ENCODE data around the gene ANGPT4.
A peak's percentile ranks its signal among the peaks of the same experiment; 100 is the strongest.

ANGPT4 gene

DNA sequence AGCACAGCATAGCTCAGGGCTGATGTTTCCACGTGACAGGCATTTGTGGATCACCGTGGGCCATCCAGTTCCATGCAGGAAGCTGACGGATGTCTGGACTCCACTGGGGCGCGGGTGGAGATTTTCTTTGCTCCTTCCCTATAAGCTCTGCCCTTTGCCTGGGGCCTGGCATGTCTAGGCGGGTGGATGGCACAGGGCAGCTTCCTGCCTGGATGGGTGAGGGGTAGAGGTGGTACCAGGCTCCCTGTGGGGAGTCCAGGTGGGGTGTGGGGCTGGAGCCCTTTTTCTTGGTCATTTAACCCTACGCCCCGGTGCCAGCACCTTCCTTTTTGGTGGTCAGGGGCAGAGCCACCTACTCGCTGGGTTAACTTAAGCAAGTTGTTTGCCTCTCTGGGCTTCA lies 72.2 kb downstream of the ANGPT4 start:
- DNase-seq (ENCODE audit: low read depth, low spot score) = no peak
- CTCF ChIA-PET = interaction anchor here (1.3 to 2.8 kb wide), 2 partner anchors 9 to 28 kb away, joined by 5 to 7 read pairs; no protein-coding TSS in a partner anchor
- H3K4me3 ChIP-seq (ENCODE audit: low read depth, low read length) = no peak overlapping the region
- POLR2A ChIA-PET = interaction anchor here (1.1 to 2.1 kb wide), 2 partner anchors 11 to 13 kb away, joined by 3 to 7 read pairs; partner anchors contain the start of gene FAM110A
- TF ChIP-seq, protein P1, sequence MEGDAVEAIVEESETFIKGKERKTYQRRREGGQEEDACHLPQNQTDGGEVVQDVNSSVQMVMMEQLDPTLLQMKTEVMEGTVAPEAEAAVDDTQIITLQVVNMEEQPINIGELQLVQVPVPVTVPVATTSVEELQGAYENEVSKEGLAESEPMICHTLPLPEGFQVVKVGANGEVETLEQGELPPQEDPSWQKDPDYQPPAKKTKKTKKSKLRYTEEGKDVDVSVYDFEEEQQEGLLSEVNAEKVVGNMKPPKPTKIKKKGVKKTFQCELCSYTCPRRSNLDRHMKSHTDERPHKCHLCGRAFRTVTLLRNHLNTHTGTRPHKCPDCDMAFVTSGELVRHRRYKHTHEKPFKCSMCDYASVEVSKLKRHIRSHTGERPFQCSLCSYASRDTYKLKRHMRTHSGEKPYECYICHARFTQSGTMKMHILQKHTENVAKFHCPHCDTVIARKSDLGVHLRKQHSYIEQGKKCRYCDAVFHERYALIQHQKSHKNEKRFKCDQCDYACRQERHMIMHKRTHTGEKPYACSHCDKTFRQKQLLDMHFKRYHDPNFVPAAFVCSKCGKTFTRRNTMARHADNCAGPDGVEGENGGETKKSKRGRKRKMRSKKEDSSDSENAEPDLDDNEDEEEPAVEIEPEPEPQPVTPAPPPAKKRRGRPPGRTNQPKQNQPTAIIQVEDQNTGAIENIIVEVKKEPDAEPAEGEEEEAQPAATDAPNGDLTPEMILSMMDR (IDR thresholded peaks at IDR 0.05; ENCODE audit: insufficient read depth, low read length, missing control alignments) = no peak

DNA sequence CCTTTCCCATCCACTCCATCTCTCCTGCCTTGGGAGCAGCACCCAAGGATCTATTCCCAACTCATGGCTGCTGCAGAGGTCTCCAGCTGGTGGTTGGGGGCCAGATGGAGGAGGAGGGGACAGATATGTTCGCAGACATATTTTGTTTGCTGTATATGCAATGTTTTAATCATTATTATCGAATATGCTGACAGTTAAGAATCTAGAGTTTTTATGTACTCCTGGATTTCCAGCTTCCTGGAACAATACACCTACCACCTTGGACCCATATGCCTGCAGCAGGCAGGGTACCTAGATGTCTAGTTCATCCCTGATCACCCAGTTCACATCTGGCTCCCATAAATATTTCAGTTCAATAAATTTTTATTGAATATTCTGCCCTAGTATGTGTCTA lies 73.6 kb downstream of the ANGPT4 start:
- TF ChIP-seq, protein P1 (IDR thresholded peaks at IDR 0.05; ENCODE audit: insufficient read depth, low read length, missing control alignments) = no peak
- CTCF ChIA-PET = interaction anchor here (2.8 kb wide), 1 partner anchor 27 kb away, joined by 7 read pairs; no protein-coding TSS in a partner anchor
- DNase-seq (ENCODE audit: low read depth, low spot score) = no peak
- POLR2A ChIA-PET = no interaction called here
- no peak overlapping the region for H3K4me3 ChIP-seq (ENCODE audit: low read depth, low read length)

DNA sequence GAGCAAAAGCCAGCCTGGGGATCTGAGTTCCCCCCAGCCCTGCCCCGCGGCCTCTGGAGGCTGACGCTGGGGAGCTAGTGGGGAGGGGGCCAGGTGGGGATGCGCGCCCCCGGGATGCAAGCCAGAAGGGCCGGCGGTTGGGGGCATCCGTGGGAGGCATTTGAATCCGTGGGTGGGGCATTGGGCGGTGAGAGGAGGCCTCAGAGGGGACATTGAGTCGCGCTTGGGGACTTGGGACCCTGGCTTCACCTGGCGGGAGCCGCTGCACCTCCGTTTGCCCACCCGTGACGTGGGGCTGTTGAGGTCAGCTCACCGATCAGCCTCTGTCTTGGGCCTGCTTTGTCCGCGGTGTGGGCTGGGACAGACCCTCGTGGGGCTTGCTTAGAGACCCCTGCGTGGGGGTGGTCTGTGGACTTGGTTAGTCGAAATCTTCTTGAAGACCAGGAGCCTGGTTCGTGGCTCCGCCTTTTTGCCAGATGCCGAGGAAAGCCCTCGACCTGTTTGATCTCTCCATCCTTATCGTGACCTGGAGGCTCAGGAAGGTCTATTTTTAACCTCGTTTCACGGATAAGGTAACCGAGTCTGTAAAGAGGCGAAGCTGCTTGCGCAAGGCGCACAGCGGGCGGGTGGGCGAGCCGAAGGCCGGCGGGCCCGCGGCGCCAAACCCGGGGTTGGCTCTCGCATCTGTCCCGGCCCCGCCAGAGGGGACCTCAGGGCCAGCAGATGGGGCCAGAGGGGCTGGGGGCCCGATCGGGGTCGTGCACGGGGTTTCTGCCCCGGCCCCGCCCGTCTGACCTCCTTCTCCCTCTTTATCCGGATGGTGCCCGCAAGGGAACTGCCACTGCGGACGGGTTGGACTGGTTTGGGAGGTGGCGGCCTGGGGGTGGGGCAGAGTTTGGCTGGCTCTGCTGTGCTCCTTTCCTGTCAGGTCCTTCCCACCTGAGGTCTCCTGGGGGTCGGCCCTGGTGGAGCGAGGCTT lies 74.3 kb downstream of the ANGPT4 start:
- no peak for DNase-seq (ENCODE audit: low read depth, low spot score)
- POLR2A ChIA-PET = no interaction called here
- TF ChIP-seq, protein P1 (IDR thresholded peaks at IDR 0.05; ENCODE audit: insufficient read depth, low read length, missing control alignments) = no peak
- CTCF ChIA-PET = interaction anchor here (0.9 to 2.8 kb wide), 2 partner anchors 10 to 26 kb away, joined by 3 to 7 read pairs; no protein-coding TSS in a partner anchor
- peak overlapping the region; percentile 51 for H3K4me3 ChIP-seq (ENCODE audit: low read depth, low read length)

DNA sequence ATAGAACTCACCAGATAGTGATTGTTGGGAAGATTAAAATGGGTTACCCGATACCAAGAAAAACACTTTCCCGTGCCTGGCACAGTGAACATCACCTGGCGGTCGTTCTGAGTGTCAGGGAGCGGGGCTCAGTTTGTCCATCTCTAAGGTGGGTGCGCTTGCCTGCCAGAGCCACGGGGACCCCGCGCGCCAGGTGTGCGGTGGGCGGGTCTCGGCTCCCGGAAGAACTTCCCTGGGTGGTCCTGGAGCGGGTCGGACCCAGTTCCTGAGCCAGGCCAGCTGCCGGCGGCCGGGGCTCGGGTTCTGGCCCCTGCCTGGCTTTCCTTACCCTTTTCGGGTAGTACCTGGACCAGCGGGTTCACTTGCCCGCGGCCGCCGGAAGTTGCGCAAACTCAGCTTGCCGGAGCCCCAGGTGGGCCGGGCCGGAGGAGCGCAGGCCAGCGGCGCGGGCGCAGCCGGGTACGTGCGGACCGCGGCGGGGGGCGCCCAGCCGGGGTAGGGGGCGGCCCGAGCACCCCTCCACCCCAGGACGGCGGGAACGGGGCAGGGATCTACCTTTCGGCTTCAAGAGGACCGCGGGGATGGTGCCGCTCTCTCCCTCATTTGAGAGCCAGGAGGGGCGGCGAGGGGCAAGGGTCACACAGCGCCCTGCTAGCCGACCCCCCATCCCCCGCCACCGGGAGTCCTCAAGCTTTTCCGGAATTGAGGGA lies 75.1 kb downstream of the ANGPT4 start:
- ChIA-PET CTCF (interaction anchor here (0.9 to 2.8 kb wide), 2 partner anchors 9 to 26 kb away, joined by 3 to 7 read pairs; no protein-coding TSS in a partner anchor), POLR2A (no interaction called here)
- DNase-seq (ENCODE audit: low read depth, low spot score) = no peak
- TF ChIP-seq, protein P1 (IDR thresholded peaks at IDR 0.05; ENCODE audit: insufficient read depth, low read length, missing control alignments) = no peak
- peak overlapping the region; percentile 51 for H3K4me3 ChIP-seq (ENCODE audit: low read depth, low read length)

DNA sequence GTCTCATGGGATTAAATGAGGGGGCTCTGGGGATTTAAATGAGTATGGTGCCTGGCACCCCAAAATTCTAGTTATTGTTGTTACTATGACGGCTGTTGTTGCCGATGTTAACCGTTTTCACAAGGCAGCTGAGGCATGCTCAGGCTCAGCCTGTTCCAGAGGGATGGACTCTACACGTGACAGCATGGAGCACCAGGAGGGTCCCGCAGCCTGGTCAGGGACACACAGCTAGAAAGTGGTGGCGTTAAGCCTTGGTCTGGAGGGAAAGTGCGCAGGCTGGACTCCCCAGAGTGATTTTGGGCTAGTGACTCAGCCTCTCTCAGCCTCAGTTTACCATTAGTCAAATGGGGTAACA lies 75.7 kb downstream of the ANGPT4 start:
- no peak overlapping the region for H3K4me3 ChIP-seq (ENCODE audit: low read depth, low read length)
- POLR2A ChIA-PET = no interaction called here
- DNase-seq (ENCODE audit: low read depth, low spot score) = no peak
- TF ChIP-seq, protein P1 (IDR thresholded peaks at IDR 0.05; ENCODE audit: insufficient read depth, low read length, missing control alignments) = no peak
- CTCF ChIA-PET = no interaction called here

DNA sequence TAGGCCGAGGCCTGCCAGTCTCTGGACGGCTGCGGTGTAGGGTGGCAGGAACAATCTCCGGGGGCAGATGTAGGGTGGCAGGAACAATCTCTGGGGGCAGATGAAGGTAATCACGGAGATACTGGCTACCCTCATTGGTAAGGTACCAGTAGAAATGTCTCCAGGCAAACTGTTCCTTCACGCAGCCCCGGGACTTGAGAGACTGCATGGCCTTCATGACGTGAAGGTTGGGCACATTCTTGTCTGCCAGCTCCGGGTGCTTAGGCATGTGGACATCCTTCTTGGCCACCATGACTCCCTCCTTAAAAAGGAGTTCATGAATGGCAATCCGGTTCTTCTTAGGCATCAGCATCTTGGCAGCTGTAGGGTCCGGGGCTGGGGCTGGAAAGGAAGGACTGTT lies 76.5 kb downstream of the ANGPT4 start:
- CTCF ChIA-PET = no interaction called here
- TF ChIP-seq, protein P1 (IDR thresholded peaks at IDR 0.05; ENCODE audit: insufficient read depth, low read length, missing control alignments) = no peak

More for the DNA sequence above, 76.5 kb downstream of the ANGPT4 start:
- H3K4me3 ChIP-seq (ENCODE audit: low read depth, low read length) = no peak overlapping the region
- DNase-seq (ENCODE audit: low read depth, low spot score) = no peak
- POLR2A ChIA-PET = no interaction called here
